ENCODE measurements around the gene CACNB1. TPM values are rescaled to one million over a fixed set of nuclear protein-coding genes. Genes with fewer than 3 reads are reported as not detected.

CACNB1 gene
- polyA plus RNA-seq, 1 donor from 2014 or later, result 18.9 TPM

GRCh38 chr17:39186481-39187002, 10.9 kb downstream of the CACNB1 start:
- no peak overlapping the region for H3K4me2 ChIP-seq (ENCODE audit: low read length)
- no peaks in the 10 kb centered on the region for H4K20me1 ChIP-seq (ENCODE audit: insufficient read depth)
- H3K27ac ChIP-seq (ENCODE audit: low read length), result no peak overlapping the region
- H3K9me2 ChIP-seq (ENCODE audit: insufficient read depth, low read length), result no peaks in the 10 kb centered on the region
- no peaks in the 10 kb centered on the region for H3F3A ChIP-seq (ENCODE audit: insufficient read depth, low read length, poor library complexity, severe bottlenecking)
- peaks cover 6% of the 10 kb centered on the region for H3K36me3 ChIP-seq (ENCODE audit: insufficient read depth, low read length)
- H3K79me2 ChIP-seq (replicated peaks; ENCODE audit: insufficient read depth, low read length), result no peaks in the 10 kb centered on the region
- H3K4me3 ChIP-seq (ENCODE audit: low read length), result no peak overlapping the region
- TF ChIP-seq CTCF (IDR thresholded peaks at IDR 0.05; ENCODE audit: poor library complexity, severe bottlenecking) (no peak), MXI1 (conservative IDR thresholded peaks at IDR 0.05; ENCODE audit: poor library complexity, severe bottlenecking) (no peak), EP300 (conservative IDR thresholded peaks at IDR 0.05; ENCODE audit: poor library complexity, severe bottlenecking) (no peak), TAF1 (IDR thresholded peaks at IDR 0.05; ENCODE audit: low read depth) (no peak), SMC3 (conservative IDR thresholded peaks at IDR 0.05; ENCODE audit: poor library complexity) (no peak), EZH2 (IDR thresholded peaks at IDR 0.05; ENCODE audit: borderline replicate concordance, insufficient read depth, low read length, poor library complexity, severe bottlenecking) (no peak), POLR2AphosphoS5 (IDR thresholded peaks at IDR 0.05) (no peak), REST (IDR thresholded peaks at IDR 0.05; ENCODE audit: borderline replicate concordance) (no peak), RAD21 (conservative IDR thresholded peaks at IDR 0.05) (no peak)
- no peaks in the 10 kb centered on the region for H3K9me3 ChIP-seq (ENCODE audit: low read length)
- no peak overlapping the region for H3K9ac ChIP-seq (ENCODE audit: low read length)
- no peak overlapping the region for H2AFZ ChIP-seq (ENCODE audit: low read depth, low read length)
- H3K27me3 ChIP-seq (ENCODE audit: insufficient read depth, low read depth, low read length), result no peaks in the 10 kb centered on the region

- Histone ChIP-seq H3K4me3 (ENCODE audit: low read length) (no peak overlapping the region), H3K4me2 (ENCODE audit: low read length) (no peak overlapping the region), H3F3A (ENCODE audit: insufficient read depth, low read length, poor library complexity, severe bottlenecking) (no peaks in the 10 kb centered on the region), H3K9ac (ENCODE audit: low read length) (no peak overlapping the region), H3K27ac (ENCODE audit: low read length) (no peak overlapping the region), H3K27me3 (ENCODE audit: insufficient read depth, low read depth, low read length) (no peaks in the 10 kb centered on the region), H2AFZ (ENCODE audit: low read depth, low read length) (no peak overlapping the region), H4K20me1 (ENCODE audit: insufficient read depth) (no peaks in the 10 kb centered on the region), H3K9me3 (ENCODE audit: low read length) (no peaks in the 10 kb centered on the region), H3K36me3 (ENCODE audit: insufficient read depth, low read length) (peaks cover 6% of the 10 kb centered on the region), H3K9me2 (ENCODE audit: insufficient read depth, low read length) (no peaks in the 10 kb centered on the region), H3K79me2 (replicated peaks; ENCODE audit: insufficient read depth, low read length) (no peaks in the 10 kb centered on the region)
- no peak for TF ChIP-seq SMC3 (conservative IDR thresholded peaks at IDR 0.05; ENCODE audit: poor library complexity)
- no peak for TF ChIP-seq MXI1 (conservative IDR thresholded peaks at IDR 0.05; ENCODE audit: poor library complexity, severe bottlenecking)
- TF ChIP-seq REST (IDR thresholded peaks at IDR 0.05; ENCODE audit: borderline replicate concordance), result no peak
- TF ChIP-seq TAF1 (IDR thresholded peaks at IDR 0.05; ENCODE audit: low read depth), result no peak
- TF ChIP-seq CTCF (IDR thresholded peaks at IDR 0.05; ENCODE audit: poor library complexity, severe bottlenecking), result no peak
- TF ChIP-seq EZH2 (IDR thresholded peaks at IDR 0.05; ENCODE audit: borderline replicate concordance, insufficient read depth, low read length, poor library complexity, severe bottlenecking), result no peak
- TF ChIP-seq EP300 (conservative IDR thresholded peaks at IDR 0.05; ENCODE audit: poor library complexity, severe bottlenecking), result no peak
- no peak for TF ChIP-seq RAD21 (conservative IDR thresholded peaks at IDR 0.05)
- TF ChIP-seq POLR2AphosphoS5 (IDR thresholded peaks at IDR 0.05), result no peak
Measured at GRCh38 chr17:39183720-39184119, 13.7 kb downstream of the CACNB1 start.
